ENCODE measurements around the gene SOBP. TPM values are rescaled to one million over a fixed set of nuclear protein-coding genes. Genes with fewer than 3 reads are reported as not detected.

Gene SOBP
- 0.05 and 0.27 TPM in 2 replicates for total RNA-seq

GRCh38 chr6:107489636-107490565, at the start of gene SOBP:
SOBP (plus strand) TSS chr6:107490117; CDS start chr6:107490617, 500 bp downstream.

GRCh38 chr6:107459283-107460082, 30.4 kb upstream of the SOBP start, which contains the start of gene PDSS2:
PDSS2 (minus strand) TSS chr6:107459564; CDS start chr6:107459285, 279 bp downstream.

Other genes with a start within 250 kb of the SOBP start
- gene PDSS2, start 30.6 kb upstream of the SOBP start, total RNA-seq: 6.6 and 8.0 TPM in 2 replicates